ENCODE results near the gene GPR62.

- TF ChIP-seq CTCF (conservative IDR thresholded peaks at IDR 0.05; ENCODE audit: low read length) (no peak), EZH2phosphoT487 (IDR thresholded peaks at IDR 0.05; ENCODE audit: borderline replicate concordance, low read depth, low read length) (no peak)
Observed at GRCh38 chr3:51984269-51984647, 29.1 kb downstream of the GPR62 start.

Data from OCI-LY7 (cell line).